ES-I3 (cell line): ENCODE measurements around the gene TRIP10.
A peak's percentile ranks its signal among the peaks of the same experiment; 100 is the strongest.
"Not testable (repeated sequence)": the region's sequence is repeated elsewhere in the genome, so short reads cannot be mapped to it uniquely, and the experiment has no call there.

ENCODE experiments used
- H3K36me3 ChIP-seq: 2 replicates; pipeline ENCODE4 v1.6.1; 2013; ENCODE audit warnings: mild to moderate bottlenecking, low read length, control low read depth, moderate library complexity; ENCODE audit not compliant: insufficient read depth
- H3K4me1 ChIP-seq: 2 replicates; pipeline ENCODE4 v1.6.1; 2013; ENCODE audit warnings: mild to moderate bottlenecking, control low read depth, low read length; ENCODE audit not compliant: insufficient read depth
- H3K9ac ChIP-seq: 2 replicates; pipeline ENCODE4 v1.6.1; 2013; ENCODE audit warnings: low read depth, mild to moderate bottlenecking, low read length, moderate library complexity
- H3K9me3 ChIP-seq: 2 replicates; pipeline ENCODE4 v1.6.1; 2013; ENCODE audit warnings: mild to moderate bottlenecking, low read length, moderate library complexity; ENCODE audit not compliant: control insufficient read depth, insufficient read depth

Gene TRIP10

DNA sequence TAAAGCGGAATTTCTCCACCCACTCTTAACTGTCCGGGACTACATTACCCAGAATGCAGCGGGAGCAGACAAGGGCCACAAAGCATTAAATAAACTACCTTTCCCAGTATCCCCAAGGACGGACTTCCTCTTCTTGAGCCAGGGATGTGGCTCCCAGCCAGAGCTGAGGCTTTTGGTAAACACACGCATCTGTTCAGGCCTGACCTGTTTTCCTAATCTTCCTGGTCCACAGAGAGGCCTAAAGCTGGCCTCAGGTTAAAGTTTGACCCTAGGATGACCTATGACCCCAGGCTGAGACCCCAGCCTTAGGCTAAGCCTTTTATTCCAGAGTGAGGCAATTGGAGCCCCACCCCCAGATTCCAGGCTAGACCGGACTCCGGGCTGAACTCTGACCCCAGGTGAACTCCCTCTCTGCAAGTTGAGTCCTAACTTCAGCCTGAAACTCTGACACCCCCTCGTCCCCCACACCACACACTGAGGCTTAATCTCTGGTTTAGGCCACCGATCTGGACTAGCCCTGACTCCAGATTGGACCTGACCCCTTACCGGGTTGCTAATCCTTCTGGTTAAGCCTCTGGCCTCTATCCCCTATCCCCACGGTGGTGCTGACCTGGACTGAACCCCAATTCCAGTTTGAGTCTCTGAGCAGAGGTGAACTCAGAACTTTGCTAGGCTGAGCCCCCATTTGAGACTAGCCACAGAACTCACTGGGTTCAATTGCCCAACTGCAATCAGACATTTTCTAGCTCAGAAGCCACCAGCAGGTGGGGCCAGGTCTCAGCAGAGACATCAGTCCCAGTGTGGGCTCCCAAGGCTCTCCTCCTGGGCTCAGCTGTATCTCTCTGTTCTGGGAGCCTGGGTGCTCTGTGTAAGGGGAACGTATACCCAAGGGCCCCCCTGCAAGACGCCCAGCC is 1.4 kb upstream of the TRIP10 start:
- no peaks in the 10 kb centered on the region for H3K9me3 ChIP-seq
- H3K36me3 ChIP-seq, result no peaks in the 10 kb centered on the region; the same call in 1 of the 2 replicates
- H3K4me1 ChIP-seq, result peaks cover 30% of the 10 kb centered on the region
- H3K9ac ChIP-seq, result peak overlapping the region; percentile 91

DNA sequence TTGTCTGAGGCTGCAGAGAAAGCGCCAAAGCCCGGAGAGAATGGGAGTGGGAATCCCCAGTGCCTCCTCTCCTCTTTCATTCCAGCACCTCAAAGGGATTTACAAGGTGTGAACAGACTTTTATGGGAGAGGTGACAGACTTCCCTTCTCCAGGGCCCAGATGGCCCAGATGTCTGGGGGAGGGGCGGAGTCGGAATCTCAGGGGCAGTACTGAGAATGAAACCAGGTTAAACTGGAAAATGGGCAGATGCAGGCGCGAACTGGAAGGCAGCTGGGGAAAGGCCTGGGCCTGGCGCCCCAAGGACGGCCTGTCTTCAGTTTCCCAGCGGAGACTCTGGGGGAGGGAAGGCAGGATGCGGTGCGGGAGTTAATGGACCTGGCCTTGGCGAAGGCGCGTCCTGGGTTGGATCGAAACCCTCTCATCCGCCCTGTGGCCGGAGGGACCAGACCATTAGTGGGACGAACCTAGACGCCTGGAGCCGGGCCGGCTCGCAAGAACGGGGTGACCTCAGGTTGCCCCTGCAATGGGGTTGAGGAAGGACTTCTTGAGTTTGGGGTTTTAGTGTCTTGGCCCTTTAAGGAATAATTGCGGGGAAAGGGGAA is 592 bp upstream of the TRIP10 start:
- peaks cover 34% of the 10 kb centered on the region for H3K4me1 ChIP-seq
- H3K9me3 ChIP-seq, result no peaks in the 10 kb centered on the region
- H3K9ac ChIP-seq, result peak overlapping the region; percentile 91
- no peaks in the 10 kb centered on the region; the same call in 1 of the 2 replicates for H3K36me3 ChIP-seq

DNA sequence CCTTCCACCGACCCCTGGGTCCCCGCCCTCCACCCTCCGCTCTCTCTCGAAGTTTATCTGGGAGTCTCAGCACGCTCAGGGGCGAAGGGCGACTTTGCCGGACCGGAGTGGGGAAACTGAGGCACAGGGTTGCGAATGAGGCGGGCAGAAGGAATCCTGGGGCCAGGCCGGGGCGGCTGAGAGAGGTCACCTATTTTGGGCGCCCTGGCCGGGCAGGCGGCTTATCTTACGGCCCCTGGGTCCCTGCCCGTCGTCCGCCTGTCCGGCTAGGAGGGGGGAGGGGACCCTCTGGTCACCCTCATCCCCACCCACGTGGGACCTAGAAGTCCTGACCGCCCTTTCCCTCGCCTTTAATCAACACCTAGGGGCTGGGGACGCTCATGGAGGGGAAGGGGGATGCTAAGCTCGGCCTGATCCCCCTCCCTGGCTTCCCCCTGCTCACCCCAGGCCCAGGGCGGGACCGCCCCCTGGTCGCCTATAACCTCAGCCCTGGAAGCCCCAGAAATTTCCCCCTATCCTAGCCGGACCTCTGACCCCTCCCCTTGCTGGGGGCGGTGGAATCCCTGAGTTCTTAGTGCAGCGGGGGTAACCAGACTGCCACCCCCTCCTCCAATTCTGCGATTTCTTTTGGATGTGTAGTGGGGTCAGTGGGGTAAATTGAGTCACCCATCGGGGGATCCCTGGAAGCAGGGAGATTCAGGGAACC is 556 bp downstream of the TRIP10 start:
- Histone ChIP-seq H3K4me1 (peaks cover 31% of the 10 kb centered on the region), H3K36me3 (peaks cover 7% of the 10 kb centered on the region; the same call in 1 of the 2 replicates), H3K9ac (peak overlapping the region; percentile 88), H3K9me3 (no peaks in the 10 kb centered on the region)

DNA sequence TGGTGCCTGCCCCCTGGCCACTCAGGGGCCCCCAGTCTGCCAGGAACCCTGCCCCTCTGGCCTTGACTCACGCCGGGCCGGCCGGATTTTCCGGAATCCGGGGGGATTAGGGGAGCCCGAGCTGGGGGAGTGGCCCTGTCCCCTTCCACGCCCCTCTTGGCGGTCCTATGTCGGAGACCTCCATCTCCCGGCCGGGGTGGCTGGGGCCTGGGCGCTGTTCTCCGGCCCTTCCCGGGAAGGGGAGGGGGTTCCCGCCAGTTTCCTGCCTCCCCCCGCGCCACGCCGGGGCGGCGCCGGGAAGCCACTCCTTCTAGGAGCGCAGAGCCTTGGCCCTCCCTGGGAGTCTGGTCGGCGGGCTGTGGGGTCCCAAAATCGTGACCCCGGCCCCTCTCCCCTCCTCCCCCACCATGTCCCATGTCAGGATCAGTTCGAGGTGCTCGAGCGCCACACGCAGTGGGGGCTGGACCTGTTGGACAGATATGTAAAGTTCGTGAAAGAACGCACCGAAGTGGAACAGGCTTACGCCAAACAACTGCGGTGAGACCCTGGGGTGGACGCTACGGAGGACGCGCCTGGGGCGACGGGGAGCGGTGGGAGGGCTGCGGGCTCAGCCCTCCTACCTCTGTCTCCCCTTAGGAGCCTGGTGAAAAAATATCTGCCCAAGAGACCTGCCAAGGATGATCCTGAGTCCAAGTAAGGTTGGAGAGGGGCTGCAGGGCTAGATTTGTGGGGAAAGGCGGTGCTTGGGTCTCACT is 1.3 kb downstream of the TRIP10 start:
- peaks cover 13% of the 10 kb centered on the region for H3K36me3 ChIP-seq
- no peaks in the 10 kb centered on the region for H3K9me3 ChIP-seq
- H3K9ac ChIP-seq, result peak overlapping the region; percentile 88
- peaks cover 37% of the 10 kb centered on the region for H3K4me1 ChIP-seq

DNA sequence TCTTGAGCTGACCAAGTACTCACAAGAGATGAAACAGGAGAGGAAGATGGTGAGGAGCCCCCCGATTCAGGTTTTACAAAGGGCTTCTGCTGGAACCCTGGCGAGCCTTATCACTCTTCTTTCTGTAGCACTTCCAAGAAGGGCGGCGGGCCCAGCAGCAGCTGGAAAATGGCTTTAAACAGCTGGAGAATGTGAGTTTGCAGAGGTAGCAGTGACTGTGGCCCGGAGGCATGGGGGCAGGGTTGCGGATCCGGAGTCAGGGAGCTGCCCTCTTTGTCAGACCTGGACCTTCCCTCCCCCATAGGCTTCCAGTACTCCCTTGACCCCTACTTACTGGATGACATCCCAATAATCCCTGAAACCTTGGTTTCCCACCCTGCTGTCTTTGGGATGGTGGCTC is 3.6 kb downstream of the TRIP10 start:
- H3K9me3 ChIP-seq, result no peaks in the 10 kb centered on the region
- H3K9ac ChIP-seq, result no peak overlapping the region
- peaks cover 26% of the 10 kb centered on the region for H3K36me3 ChIP-seq
- peaks cover 36% of the 10 kb centered on the region for H3K4me1 ChIP-seq

DNA sequence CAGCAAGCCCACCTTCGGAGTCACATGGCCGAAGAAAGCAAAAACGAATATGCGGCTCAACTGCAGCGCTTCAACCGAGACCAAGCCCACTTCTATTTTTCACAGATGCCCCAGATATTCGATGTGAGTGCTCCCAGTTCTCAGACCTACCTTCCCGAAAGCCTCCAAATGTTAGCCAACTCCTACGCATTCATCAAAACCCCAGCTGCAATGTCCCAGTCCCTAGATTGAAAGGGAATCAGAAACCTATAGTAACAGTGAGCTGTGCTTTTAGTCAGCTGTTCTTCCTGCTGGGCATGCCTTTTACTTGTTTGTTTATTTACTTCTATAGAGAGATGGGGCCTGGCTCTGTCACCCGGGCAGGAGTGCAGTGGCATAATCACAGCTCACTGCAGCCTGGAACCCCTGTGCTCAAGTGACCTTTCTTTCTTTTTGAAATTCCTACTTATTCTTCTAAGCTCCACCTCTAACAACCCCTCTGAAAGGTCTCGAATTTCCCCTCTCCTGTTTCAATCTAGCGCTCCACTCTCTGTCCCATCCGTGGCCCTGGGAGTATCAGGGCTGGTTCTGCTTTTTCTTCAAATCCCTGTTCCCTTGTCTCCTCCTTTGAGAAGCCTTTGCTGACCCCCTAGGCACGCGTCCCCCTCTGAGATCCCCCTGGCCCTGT is 4.4 kb downstream of the TRIP10 start:
- no peak overlapping the region for H3K9ac ChIP-seq
- H3K36me3 ChIP-seq, result peaks cover 32% of the 10 kb centered on the region
- H3K4me1 ChIP-seq, result peaks cover 33% of the 10 kb centered on the region
- no peaks in the 10 kb centered on the region for H3K9me3 ChIP-seq

DNA sequence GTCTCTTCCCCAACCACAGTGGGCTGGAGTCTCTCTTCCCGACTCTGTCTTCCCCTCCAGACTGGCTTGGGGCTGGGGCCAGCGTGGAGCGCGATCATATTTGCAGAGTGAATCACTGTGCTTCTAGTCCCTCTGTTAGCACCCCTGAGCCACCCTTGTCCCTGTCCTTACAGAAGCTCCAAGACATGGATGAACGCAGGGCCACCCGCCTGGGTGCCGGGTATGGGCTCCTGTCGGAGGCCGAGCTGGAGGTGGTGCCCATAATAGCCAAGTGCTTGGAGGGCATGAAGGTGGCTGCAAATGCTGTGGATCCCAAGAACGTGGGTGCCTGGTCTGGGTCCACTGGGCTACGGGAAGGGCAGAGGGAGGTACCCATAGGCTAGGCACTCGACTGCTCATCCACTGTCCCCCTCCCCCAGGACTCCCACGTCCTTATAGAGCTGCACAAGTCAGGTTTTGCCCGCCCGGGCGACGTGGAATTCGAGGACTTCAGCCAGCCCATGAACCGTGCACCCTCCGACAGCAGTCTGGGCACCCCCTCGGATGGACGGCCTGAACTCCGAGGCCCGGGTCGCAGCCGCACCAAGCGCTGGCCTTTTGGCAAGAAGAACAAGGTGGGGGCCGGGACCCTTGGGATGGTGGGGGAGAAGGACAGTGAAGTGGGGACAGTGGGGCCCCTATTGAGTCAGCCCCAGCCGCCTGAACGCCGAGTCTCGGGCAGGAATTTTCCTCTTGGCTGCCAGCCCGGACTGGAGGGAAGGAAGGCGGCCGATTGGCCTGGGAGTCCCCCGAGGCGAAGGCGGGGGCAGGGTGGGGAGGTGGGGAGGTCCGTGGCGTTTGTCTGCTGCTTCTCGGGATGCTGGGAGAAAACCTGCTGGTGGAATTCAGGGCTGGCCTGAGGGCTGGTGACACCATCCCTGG is 5.2 kb downstream of the TRIP10 start:
- Histone ChIP-seq H3K9ac (no peak overlapping the region), H3K4me1 (peaks cover 33% of the 10 kb centered on the region), H3K9me3 (no peaks in the 10 kb centered on the region), H3K36me3 (peaks cover 37% of the 10 kb centered on the region)

DNA sequence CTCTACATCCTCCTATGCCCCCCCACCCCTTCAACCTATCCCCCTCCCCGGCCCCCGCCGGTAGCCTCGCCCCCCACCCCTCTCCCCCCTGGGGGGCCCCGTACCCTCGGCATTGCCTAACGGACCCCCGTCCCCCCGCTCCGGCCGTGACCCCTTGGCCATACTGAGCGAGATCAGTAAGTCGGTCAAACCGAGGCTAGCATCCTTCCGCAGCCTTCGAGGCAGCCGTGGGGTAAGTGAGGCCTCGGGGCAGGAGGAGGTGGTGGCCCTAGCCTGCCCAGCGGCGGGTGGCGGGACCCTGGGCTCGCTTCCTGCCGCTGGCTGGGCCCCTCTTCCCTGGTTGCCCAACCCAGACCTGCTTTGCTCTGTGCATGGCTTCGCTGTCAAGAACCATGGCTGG is 6.5 kb downstream of the TRIP10 start:
- Histone ChIP-seq H3K9me3 (no peaks in the 10 kb centered on the region), H3K9ac (no peak overlapping the region), H3K4me1 (peaks cover 33% of the 10 kb centered on the region), H3K36me3 (peaks cover 37% of the 10 kb centered on the region)

DNA sequence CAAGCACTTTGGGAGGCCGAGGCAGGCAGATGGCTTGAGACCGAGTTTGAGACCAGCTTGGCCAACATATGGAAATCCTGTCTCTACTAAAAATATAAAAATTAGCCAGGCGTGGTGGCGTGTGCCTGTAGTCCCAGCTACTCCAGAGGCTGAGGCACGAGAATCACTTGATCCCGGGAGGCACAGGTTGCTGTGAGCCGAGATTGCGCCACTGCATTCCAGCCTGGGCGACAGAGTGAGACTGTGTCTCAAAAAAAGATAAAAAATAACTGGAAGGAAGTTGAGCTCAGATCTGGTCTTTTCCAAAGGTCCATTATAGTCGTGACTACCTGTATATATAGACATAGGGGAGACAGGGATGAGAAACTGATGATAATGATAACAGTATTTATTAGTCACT is 9.1 kb downstream of the TRIP10 start:
- H3K4me1 ChIP-seq, result peaks cover 24% of the 10 kb centered on the region; the same call in 1 of the 2 replicates
- H3K36me3 ChIP-seq, result peaks cover 37% of the 10 kb centered on the region
- H3K9ac ChIP-seq, H3K9me3 ChIP-seq: not testable (repeated sequence)

DNA sequence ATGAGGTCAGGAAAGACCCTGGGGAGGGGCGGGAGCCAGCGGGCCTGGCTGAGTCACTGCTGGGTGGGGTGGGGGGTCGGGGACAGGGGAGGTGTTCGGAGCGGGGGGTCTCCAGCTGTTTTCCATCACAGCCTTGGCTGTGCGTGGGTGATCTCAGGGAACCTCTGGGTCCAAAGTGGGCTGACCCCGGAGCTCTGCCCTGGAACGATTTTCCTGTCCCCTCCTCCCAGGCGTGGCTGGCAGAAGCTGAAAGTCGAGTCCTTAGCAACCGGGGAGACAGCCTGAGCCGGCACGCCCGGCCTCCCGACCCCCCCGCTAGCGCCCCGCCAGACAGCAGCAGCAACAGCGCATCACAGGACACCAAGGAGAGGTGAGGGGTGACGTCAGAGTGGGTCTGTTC is 10.6 kb downstream of the TRIP10 start:
- Histone ChIP-seq H3K36me3 (peaks cover 37% of the 10 kb centered on the region), H3K4me1 (peaks cover 12% of the 10 kb centered on the region; the same call in 1 of the 2 replicates), H3K9ac (no peak overlapping the region), H3K9me3 (no peaks in the 10 kb centered on the region)

DNA sequence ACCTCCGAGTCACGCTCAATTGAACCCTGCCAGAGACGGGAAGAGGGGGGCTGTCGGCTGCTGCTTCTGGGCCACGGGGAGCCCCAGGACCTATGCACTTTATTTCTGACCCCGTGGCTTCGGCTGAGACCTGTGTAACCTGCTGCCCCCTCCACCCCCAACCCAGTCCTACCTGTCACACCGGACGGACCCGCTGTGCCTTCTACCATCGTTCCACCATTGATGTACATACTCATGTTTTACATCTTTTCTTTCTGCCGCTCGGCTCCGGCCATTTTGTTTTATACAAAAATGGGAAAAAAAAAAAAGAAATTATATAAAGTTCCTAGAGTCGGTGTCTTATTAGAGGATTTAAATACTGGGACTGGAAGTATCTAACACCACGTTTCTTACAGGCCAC is 11.7 kb downstream of the TRIP10 start:
- no peaks in the 10 kb centered on the region for H3K9me3 ChIP-seq
- no peak overlapping the region for H3K9ac ChIP-seq
- peaks cover 28% of the 10 kb centered on the region for H3K36me3 ChIP-seq
- H3K4me1 ChIP-seq, result peaks cover 7% of the 10 kb centered on the region; the same call in 1 of the 2 replicates

DNA sequence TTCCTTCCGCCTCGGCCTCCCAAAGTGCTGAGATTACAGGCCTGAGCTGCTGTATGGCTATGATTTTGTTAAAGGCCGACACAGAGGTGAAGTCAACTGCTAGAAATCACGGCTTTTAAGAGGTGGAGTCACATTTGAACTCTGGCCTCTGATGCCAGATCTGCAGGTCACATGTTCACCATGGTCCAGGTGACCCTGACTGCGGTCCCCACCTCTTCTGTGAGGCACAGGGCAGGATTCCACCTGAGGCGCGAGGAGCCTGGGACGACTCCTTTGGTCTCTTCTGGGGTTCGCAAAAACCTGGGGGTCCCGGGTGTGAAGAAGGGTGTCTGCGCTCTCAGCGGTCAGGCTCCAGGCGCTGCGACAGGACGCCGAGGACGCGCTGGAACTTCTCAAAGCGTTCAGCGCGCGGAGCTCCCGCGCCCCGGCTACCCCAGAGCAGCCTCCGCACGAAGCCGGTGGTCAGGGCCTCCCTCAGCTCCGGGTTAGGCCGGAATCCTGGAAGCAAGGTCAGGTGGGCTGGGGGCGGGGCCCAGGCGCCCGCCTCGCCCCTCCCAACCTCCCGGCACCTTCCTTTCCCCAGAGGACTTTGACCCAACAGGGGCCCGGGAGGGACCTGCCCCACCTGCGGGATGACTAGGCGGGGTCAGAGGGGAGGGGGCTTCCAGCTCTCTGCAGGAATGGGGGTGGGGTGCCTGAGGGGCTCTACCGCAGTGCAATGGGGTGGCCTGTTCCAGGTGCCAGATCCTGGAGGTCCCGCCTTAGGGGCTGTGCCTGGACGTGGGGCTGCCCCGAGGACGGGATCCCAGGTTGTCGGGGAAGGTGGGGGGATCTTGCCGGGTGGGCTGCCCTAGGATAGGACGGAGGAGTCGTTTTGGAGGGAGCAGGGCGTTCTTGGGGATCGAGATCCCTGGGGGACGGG is 13.0 kb downstream of the TRIP10 start:
- peaks cover 20% of the 10 kb centered on the region for H3K36me3 ChIP-seq
- H3K9me3 ChIP-seq, result no peaks in the 10 kb centered on the region
- H3K4me1 ChIP-seq, result peaks cover 7% of the 10 kb centered on the region; the same call in 1 of the 2 replicates
- H3K9ac ChIP-seq, result peak overlapping the region; percentile 63
